MM.1S (cell line): ENCODE data around the gene PRKG1.

Experiments
- CTCF ChIP-seq: fragments of 300-600 bp; sonication (generic); IDR thresholded peaks from 2 replicates; pipeline ENCODE4 v1.5.1; 2016; ENCODE audit warnings: antibody characterized with exemption, low read length, mixed read lengths
- EZH2 ChIP-seq: fragments of 300-600 bp; sonication (generic); optimal IDR thresholded peaks from 2 replicates; pipeline ENCODE3; 2017; ENCODE audit warnings: low read depth, mild to moderate bottlenecking, antibody characterized with exemption, low read length, mixed read lengths
- EZH2phosphoT487 ChIP-seq: fragments of 300-600 bp; sonication (generic); IDR thresholded peaks from 2 replicates; pipeline ENCODE4 v1.6.1; 2018; ENCODE audit warnings: antibody characterized with exemption, low read length

GRCh38 chr10:52343439-52343838, 1269.2 kb downstream of the PRKG1 start:
- no peak for TF ChIP-seq CTCF
- TF ChIP-seq EZH2phosphoT487: no peak
- TF ChIP-seq EZH2: no peak
